HG03139 (cell line): ENCODE data around the gene NSRP1.
"Not testable (repeated sequence)": the region's sequence is repeated elsewhere in the genome, so short reads cannot be mapped to it uniquely, and the experiment has no call there.

Experiments used
- ATAC-seq: cut with Tn5 transposase; IDR thresholded peaks from one replicate; pipeline ENCODE4 v1.9.1; 2021; ENCODE audit not compliant: unreplicated experiment

The NSRP1 gene

GRCh38 chr17:30117675-30118081, 1.1 kb downstream of the NSRP1 start:
- no peak for ATAC-seq

GRCh38 chr17:30118635-30119034, 2.0 kb downstream of the NSRP1 start:
- not testable (repeated sequence) for ATAC-seq

DNA sequence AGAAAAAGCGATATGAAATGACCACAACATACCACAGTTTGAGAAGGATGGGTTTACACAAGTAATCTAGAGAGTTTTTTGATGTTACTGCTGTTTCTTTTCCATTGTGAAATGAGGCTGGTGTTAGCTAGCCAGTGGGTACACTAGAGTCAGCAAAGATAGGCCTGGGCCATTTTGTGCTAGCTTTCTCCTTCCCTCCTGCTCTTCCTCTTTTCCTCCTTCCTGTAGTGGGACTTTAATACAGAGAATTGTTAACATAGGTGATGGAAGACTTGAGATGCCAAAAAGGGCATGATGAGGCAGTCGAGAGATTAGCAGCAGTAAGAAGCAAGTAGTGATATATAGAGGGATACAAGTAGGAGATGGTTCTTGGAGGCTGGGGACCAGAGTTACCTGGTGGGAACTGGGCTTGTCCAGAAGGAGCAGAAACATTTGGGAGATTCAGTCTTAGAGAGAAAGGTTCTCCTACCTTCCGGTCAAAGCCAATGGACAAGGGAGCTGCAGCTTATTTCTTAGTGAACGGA, 7.7 kb downstream of the NSRP1 start:
- no peak for ATAC-seq

GRCh38 chr17:30130121-30130520, 13.5 kb downstream of the NSRP1 start:
- no peak for ATAC-seq

DNA sequence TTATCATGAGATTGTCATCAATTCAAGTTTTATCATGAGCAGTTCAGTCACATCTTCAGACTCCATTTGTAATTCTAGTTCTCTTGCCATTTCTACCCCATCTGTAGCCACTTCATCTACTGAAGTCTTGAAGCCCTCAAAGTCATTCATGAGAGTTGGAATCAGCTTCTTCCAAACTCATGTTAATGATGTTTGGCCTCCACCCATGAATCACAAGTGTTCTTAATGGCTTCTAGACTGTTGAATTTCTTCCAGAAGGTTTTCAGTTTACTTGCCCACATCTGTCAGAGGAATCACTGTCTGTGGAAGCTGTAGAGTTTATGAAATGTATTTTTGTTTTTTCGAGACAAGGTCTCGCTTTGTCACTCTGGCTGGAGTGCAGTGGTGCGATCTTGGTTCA, 16.0 kb downstream of the NSRP1 start:
- no peak for ATAC-seq

- no peak for ATAC-seq
These were observed 16.6 kb downstream of the NSRP1 start for GRCh38 chr17:30133197-30133596.

DNA sequence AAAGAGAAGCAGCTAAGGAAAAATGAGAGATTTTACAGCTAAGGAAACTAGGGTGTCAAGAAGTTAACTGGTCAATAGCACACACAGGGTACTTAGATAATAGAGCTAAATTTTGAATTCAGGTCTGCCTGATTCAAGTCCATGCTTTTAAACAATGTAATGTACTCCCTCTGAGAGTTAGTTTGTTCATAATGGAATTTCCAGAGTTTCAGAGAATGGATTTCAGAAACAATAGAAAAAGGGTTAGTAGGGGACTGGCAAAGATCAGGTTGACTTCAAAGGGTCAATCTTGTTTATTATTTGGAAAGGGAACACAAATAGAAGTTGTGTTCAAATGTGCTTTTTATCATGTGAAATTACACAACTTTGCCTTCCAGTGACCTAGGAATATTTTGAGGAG, 17.9 kb downstream of the NSRP1 start:
- no peak for ATAC-seq

- ATAC-seq = no peak
These were observed 20.5 kb downstream of the NSRP1 start for GRCh38 chr17:30137158-30137557.

- not testable (repeated sequence) for ATAC-seq
These were observed 31.2 kb downstream of the NSRP1 start for GRCh38 chr17:30147860-30148259.

GRCh38 chr17:30148376-30148775, 31.8 kb downstream of the NSRP1 start:
- no peak for ATAC-seq

DNA sequence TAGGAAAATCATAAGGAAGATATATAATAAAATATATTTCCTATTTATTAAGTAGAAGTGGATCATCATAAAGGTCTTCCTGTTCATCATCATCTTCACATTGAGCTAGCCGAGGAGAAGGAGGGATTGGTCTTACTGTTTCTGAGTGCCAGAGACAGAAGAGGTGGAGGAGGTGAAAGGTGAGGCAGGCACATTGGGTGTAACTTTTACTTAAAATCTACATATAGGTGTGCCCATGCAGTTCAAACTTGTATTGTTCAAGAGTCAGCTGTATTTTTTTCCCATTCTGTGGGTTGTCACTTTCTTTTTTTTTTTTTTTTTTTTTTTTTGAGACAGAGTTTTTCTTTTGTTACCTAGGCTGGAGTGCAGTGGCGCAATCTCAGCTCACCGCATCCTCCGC, 34.9 kb downstream of the NSRP1 start:
- no peak for ATAC-seq

DNA sequence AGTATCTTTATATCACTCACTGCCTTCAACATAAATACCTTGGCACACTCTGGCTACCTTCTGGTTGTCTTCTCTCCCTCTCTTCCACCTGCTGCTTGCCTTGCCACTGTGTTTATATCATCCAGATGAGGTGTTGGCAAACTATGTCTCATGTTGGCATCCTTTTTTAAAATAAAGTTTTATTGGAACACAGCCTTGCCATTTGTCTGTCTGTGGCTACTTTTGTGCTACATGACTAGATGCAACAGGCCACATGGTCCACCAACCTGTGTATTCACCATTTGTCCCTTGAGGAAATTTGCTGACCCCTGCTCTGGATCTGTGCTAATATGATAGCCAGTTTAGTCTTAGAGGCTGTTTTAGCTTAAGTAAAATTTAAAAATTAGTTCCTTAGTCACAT, 36.8 kb downstream of the NSRP1 start:
- no peak for ATAC-seq

- ATAC-seq = no peak
These were observed 38.8 kb downstream of the NSRP1 start for GRCh38 chr17:30155389-30155788.

- no peak for ATAC-seq
These were observed 42.4 kb downstream of the NSRP1 start for GRCh38 chr17:30158896-30159625.

DNA sequence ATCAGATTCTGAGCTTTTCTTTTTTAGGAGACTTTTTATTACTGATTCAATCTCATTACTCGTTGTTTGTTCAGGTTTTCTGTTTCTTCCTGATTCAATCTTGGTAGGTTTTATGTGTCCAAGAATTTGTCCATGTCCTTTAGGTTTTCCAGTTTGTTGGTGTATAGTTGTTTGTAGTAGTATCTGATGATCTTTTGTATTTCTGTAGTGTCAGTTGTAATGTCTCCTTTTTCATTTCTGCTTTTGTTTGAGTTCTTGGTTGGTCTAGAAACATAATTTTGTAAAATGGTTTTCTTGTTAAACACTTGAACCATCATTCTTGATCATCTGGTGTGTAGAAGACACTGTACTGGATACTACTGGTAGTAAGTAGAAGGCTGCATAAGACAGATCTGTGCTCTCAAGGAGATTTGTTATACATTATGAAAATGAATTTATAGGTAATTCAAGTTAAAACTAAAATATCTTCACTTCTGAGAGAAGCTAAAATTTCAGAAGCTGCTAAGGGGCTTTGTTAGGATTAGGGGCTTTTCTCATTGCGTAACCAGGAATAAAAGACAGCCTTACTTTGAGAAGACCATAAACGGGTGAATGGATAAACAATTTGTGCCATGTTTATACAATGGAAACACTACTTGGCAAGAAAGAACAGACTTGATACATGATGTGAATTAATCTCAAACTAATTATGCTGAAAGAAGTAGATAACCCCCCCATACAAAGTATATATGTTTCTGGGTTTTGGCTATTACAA, 44.0 kb downstream of the NSRP1 start:
- ATAC-seq = no peak

- ATAC-seq = no peak
These were observed 45.0 kb downstream of the NSRP1 start for GRCh38 chr17:30161601-30162000.

DNA sequence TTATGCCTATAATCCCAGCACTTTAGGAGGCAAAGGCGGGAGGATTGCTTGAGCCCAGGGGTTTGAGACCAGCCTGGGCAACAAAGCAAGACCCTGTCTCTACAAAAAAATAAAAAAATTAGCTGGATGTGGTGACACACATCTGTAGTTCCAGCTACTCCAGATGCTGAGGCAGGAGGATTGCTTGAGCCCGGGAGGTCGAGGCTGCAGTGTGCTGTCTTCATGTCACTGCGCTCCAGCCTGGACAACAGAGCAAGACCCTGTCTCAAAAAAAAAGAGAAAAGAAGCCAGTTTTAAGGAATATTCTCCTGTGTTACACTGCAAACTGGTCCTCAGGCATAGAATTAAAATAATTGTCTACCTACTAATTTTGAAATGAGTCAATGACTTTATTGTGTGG, 47.9 kb downstream of the NSRP1 start:
- ATAC-seq = no peak

DNA sequence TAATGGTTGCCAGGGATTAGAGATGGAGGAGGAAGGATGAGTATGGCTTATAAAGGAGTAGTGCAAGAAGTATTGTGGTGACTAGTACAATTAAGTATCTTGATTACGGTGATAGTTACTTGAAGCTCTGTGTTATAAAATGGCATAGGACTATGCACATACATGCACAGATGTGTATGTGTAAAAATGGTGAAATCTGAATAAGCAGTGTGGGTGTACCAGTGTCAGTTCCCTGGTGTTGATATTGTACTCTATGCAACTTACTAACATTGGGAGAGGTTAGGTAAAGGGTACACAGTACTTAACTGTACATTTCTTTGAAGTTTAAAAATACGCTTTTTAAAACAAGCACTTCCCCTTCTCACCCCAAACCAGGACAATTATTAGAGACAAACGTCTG, 48.5 kb downstream of the NSRP1 start:
- ATAC-seq = no peak

DNA sequence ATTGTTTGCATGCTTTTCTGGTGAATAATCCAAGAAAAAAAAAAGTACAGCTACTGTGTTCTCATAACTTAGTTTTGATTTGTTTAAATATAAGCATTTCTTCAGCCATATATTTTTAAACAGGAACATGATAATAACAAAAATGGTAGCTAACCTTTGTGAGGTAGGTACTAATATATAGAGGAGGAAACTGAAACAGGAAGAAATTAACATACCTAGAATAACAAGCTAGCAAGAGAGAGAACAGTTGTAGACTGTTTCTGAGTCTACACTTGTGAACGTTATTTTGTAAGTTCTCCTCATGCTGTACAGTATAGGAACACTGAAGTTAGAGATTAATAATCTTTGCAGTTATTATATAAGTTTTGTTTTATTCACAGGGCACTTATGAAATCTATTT, 49.3 kb downstream of the NSRP1 start:
- no peak for ATAC-seq

DNA sequence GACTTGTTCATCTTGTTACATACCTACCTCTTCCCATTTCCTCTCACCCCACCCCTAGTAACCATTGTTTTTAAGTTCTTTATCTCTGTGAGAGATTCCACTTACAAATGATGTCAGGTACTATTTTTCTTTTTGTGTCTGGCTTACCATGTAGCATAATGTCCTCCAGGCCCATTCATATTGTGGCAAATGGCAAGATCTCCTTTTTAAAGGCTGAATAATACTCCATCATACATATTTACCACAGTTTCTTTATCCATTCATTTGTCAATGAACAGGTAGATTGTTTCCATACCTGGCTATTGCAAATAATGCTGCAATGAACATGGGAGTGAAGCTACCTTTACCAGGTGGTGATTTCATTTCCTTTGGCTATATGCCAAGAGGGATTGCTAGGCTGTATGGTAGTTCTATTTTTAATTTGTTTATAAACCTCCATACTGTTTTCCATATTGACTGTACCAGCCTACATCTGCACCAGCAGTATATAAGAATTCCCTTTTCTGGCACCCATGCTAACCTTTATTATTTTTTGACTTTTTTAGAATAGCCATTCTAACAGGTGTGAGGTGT, 53.9 kb downstream of the NSRP1 start:
- ATAC-seq = no peak

GRCh38 chr17:30172560-30172959, 55.9 kb downstream of the NSRP1 start:
- ATAC-seq = no peak

DNA sequence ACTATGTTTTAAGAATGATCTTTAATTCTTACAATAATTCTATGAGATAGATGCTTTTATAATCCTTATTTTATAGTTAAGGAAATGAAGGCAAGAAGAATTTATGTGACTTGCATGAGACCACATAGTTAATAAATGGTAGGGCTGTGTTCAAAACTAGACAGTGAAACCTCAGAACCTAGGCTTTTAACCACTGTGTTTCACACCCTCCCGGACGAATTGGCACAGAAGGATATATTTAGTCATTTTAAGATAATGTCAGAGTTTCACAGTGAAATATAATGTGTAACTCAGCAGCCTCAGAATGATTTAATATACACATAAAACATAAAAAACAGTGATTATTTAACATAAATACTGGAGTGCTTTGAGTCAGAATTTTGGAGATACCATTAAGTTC, 57.0 kb downstream of the NSRP1 start:
- ATAC-seq = peak; percentile 64
